DND-41 (cell line): Measurements from ENCODE around the gene CLVS2.

Experiments used
- ATAC-seq: fragments of 200-7000 bp; cut with Tn5 transposase; 3 replicates; pipeline ENCODE4 v1.9.1; 2021; ENCODE audit warnings: low read depth; ENCODE audit not compliant: insufficient read depth
- DNase-seq: peaks from one replicate; pipeline ENCODE4 v3.0.0-alpha.2; 2020
- H2AFZ ChIP-seq: 2 replicates; pipeline ENCODE4 v1.6.0; 2012; ENCODE audit warnings: low read depth, low read length
- H3K27ac ChIP-seq: 2 replicates; pipeline ENCODE4 v1.5.1; 2012; ENCODE audit warnings: low read length, inconsistent platforms
- H3K27me3 ChIP-seq: fragments of 200-600 bp; sonication (generic); 2 replicates; pipeline ENCODE4 v1.6.0; 2012; ENCODE audit warnings: low read length, mild to moderate bottlenecking, inconsistent platforms; ENCODE audit not compliant: insufficient read depth, poor library complexity
- H3K36me3 ChIP-seq: 2 replicates; pipeline ENCODE4 v1.5.1; 2012; ENCODE audit warnings: low read length, inconsistent platforms; ENCODE audit not compliant: insufficient read depth
- H3K4me1 ChIP-seq: 2 replicates; pipeline ENCODE4 v1.5.1; 2012; ENCODE audit warnings: mild to moderate bottlenecking, low read length; ENCODE audit not compliant: insufficient read depth
- H3K4me2 ChIP-seq: 2 replicates; pipeline ENCODE4 v1.6.0; 2012; ENCODE audit warnings: mild to moderate bottlenecking, moderate library complexity, low read length, inconsistent platforms; ENCODE audit not compliant: insufficient read depth
- H3K4me3 ChIP-seq, 2 experiments: fragments of 200-600 bp in 1 of 2; shearing (Covaris generic) in 1 of 2; 2 replicates each; pipeline ENCODE4 v1.5.1; 2012 to 2016; ENCODE audit warnings: inconsistent platforms in 2 of 2, low read length in 2 of 2, mild to moderate bottlenecking in 2 of 2, low read depth in 1 of 2, moderate library complexity in 1 of 2
- H3K79me2 ChIP-seq: 2 replicates; pipeline ENCODE4 v1.6.0; 2012; ENCODE audit warnings: low read length, inconsistent platforms; ENCODE audit not compliant: insufficient read depth
- H3K9ac ChIP-seq: 2 replicates; pipeline ENCODE4 v1.6.0; 2012; ENCODE audit warnings: low read depth, mild to moderate bottlenecking, inconsistent platforms, low read length, moderate library complexity
- H3K9me3 ChIP-seq: 2 replicates; pipeline ENCODE4 v1.5.1; 2012; ENCODE audit warnings: low read length, moderate library complexity, mild to moderate bottlenecking, inconsistent platforms; ENCODE audit not compliant: insufficient read depth, severe bottlenecking
- H4K20me1 ChIP-seq: 2 replicates; pipeline ENCODE4 v1.6.0; 2012; ENCODE audit warnings: low read length; ENCODE audit not compliant: insufficient read depth
- EZH2 ChIP-seq: IDR thresholded peaks from 3 replicates; pipeline ENCODE4 v1.6.1; 2012; ENCODE audit warnings: borderline replicate concordance, low read depth, mild to moderate bottlenecking, moderate library complexity, low read length, inconsistent platforms; ENCODE audit not compliant: severe bottlenecking
- TF ChIP-seq, protein P1 (sequence below): IDR thresholded peaks from 2 replicates; pipeline ENCODE4 v1.5.1; 2012; ENCODE audit warnings: borderline replicate concordance, low read length, moderate library complexity, mild to moderate bottlenecking; ENCODE audit not compliant: poor library complexity, severe bottlenecking; ENCODE audit errors: extremely low read depth

The CLVS2 gene

DNA sequence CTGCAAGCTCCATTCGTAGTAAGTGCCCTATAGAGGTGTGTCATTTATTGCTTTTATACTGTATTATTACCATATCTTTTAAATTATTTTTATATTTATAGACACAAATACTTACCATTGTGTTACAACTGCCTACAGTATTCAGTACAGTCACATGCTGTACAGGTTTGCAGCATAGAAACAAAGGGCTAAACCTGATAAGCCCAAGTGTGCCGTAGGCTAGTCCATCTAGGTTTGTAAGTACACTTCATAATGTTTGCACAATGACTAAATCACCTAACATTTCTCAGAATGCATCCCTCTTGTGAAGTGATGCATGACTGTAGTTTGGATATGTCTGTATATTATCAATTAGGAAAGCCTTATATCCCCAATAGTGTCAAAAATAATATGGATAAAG, 122.8 kb downstream of the CLVS2 start:
- Histone ChIP-seq H3K4me1 (no peaks in the 10 kb centered on the region), H3K79me2 (no peaks in the 10 kb centered on the region), H3K27me3 (no peaks in the 10 kb centered on the region), H3K36me3 (no peaks in the 10 kb centered on the region), H3K4me2 (no peak overlapping the region), H3K9me3 (no peaks in the 10 kb centered on the region), H3K27ac (no peak overlapping the region), H3K9ac (no peak overlapping the region), H4K20me1 (no peaks in the 10 kb centered on the region), H3K4me3 (no peak overlapping the region), H2AFZ (no peak overlapping the region)
- TF ChIP-seq, protein P1, sequence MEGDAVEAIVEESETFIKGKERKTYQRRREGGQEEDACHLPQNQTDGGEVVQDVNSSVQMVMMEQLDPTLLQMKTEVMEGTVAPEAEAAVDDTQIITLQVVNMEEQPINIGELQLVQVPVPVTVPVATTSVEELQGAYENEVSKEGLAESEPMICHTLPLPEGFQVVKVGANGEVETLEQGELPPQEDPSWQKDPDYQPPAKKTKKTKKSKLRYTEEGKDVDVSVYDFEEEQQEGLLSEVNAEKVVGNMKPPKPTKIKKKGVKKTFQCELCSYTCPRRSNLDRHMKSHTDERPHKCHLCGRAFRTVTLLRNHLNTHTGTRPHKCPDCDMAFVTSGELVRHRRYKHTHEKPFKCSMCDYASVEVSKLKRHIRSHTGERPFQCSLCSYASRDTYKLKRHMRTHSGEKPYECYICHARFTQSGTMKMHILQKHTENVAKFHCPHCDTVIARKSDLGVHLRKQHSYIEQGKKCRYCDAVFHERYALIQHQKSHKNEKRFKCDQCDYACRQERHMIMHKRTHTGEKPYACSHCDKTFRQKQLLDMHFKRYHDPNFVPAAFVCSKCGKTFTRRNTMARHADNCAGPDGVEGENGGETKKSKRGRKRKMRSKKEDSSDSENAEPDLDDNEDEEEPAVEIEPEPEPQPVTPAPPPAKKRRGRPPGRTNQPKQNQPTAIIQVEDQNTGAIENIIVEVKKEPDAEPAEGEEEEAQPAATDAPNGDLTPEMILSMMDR = no peak
- TF ChIP-seq EZH2 = no peak
- no peak for ATAC-seq
- no peak for DNase-seq
